GM18517 (cell line): ENCODE results near the gene PARK7.
A peak's percentile ranks its signal among the peaks of the same experiment; 100 is the strongest.

Experiments
- ATAC-seq: cut with Tn5 transposase; IDR thresholded peaks from one replicate; pipeline ENCODE4 v1.9.1; 2021; ENCODE audit warnings: mild to moderate bottlenecking, moderate library complexity; ENCODE audit not compliant: unreplicated experiment

Gene PARK7

DNA sequence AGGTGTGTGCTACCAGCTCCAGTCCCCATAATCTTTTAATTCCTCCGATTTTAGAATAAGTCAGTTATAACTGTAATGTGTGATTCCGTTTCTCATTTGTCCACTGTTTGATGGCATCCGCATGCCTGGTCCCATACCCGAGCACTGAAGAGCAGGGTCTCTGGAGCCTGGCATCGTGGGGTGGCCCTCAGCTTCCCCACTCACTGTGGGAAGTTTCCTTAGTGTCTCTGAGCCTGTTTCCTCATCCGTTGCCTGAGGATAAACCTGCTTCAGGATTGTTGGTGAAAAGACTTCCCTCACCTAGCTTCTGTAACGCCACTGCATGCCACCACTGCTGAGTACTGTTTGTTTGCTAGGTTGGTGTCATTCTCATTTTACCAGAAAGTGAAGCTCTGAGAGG, 19.5 kb downstream of the PARK7 start:
- no peak for ATAC-seq

DNA sequence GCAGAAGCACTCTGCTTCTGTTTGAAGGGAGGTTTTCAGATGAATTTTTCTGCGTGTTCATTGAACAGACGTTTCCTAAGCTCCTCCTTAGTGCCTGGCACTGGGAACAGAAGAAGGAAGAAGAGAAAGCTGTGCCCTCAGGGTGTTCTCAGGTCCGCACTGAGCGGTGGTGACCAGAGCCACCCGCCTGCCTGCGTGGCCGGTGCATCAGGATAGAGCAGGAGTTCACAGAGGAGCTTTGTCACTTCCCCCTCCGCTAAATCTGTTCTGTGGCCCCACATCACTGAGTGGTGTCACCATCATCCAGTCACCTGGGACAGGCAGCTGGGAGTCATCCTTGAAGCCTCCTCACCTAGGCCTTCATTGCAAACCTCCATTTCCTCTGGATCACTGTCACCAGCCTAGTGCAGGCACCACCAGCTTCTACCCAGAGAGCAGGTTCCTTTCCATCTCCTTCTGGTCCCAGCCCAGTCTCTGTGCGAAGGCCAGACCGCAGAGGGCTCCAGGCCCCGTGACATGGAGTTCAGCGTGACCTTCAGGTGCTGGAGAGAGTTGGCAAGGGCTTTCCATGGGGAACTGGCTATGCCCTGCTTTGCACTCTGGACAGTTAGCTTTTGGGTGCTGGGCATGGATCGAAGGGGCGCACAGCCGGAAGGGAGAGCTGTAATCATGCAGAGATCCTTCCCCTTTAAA, 21.7 kb downstream of the PARK7 start:
- ATAC-seq, result no peak

DNA sequence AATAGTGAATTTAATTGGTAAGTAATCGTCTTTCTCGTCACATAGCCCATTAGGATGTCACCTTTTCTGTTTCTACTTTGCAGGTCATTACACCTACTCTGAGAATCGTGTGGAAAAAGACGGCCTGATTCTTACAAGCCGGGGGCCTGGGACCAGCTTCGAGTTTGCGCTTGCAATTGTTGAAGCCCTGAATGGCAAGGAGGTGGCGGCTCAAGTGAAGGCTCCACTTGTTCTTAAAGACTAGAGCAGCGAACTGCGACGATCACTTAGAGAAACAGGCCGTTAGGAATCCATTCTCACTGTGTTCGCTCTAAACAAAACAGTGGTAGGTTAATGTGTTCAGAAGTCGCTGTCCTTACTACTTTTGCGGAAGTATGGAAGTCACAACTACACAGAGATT, 23.3 kb downstream of the PARK7 start:
- no peak for ATAC-seq

DNA sequence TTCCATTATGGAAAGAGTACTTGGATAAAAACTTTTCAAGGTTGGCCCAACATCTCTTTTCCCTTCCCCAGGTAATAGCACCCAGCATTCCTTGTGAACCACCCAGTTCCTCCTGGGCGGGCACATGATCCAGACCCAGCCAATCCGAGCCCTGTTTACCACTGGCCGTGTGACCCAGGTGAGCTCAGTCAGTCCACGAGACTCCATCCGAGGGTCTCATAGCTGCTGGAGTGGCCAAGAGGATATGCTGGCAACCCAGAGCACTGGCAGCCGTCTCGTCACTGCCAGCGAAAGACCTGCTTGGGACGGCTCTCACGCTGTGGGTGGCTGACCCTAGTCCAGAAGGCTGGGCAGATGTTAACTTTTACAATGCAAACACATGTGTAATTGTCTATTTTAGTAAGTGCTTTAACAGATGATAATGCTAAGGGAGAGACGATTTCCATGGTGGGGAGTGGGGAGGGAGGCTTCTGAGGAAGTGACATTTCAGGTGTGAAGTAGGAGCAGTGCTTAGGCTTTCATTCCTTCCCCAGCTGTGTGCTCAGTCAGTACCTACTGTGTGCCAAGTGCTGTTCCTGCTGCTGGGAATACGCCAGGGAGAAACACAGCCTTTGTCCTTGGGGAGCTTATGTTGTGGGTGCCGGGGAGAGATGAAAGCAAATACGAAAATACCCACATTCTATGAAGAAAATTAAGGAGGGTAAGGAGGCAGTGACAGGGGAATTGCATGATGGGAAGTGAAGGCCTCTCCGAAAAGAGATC, 24.5 kb downstream of the PARK7 start:
- ATAC-seq, result no peak

DNA sequence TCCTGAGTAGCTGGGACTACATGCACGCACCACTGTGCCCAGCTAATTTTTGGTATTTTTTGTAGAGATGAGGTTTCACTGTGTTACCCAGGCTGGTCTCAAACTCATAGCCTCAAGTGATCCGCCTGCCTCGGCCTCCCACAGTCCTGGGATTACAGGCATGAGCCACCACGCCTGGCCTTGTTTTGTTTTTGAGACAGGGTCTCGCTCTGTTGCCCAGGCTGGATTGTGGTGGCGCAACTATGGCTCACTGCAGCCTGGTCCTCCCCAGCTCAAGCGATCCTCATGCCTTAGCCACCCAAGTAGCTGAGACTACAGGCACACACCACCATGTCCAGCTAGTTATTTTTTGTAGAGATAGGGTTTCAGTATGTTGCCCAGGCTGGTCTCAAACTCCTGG, 26.0 kb downstream of the PARK7 start:
- no peak for ATAC-seq

DNA sequence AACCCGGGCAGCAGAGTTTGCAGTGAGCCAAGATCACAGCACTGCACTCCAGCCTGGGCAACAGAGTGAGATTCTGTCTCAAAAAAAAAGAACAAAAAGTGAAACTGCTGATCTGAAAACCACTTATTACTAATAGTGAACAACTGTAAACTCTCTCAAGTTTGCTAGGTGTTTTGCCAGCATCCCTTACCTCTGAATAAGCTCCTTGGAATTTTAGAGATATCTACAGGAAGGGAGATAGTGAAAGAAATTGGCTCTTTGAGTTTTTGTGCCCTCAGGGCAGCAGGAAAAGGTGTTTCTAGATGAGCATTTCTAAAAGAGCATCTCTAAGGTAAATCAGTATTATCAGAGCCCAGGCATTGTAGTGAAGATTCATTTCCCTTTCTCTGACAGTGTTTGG, 27.1 kb downstream of the PARK7 start:
- no peak for ATAC-seq

DNA sequence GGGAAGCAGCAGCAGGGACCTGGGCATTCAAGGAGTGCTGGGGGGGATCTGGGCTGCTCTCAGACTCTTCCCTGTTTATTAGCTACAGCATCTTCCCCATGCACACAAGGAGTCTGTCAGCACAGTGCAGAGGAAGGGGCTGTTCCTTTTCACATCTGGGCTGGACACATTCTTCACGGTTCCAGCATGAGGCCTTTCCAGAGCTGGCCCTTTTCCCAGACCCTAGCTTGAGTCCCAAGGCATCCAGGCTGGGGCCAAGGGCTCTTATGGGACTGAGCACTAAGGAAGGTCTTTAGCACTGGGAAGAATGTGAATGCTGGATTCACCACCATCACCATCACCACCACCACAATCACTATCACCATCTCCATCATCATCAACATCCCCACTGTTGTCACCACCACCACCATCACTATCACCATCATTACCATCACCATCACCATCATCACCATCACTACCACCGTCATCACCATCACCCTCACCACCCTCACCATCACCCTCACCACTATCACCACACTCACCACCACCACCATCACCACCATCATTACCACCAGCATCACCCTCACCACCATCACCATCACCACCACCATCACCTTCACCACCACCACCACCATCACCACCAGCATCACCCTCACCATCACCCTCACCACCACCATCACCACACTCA, 28.4 kb downstream of the PARK7 start:
- no peak for ATAC-seq

DNA sequence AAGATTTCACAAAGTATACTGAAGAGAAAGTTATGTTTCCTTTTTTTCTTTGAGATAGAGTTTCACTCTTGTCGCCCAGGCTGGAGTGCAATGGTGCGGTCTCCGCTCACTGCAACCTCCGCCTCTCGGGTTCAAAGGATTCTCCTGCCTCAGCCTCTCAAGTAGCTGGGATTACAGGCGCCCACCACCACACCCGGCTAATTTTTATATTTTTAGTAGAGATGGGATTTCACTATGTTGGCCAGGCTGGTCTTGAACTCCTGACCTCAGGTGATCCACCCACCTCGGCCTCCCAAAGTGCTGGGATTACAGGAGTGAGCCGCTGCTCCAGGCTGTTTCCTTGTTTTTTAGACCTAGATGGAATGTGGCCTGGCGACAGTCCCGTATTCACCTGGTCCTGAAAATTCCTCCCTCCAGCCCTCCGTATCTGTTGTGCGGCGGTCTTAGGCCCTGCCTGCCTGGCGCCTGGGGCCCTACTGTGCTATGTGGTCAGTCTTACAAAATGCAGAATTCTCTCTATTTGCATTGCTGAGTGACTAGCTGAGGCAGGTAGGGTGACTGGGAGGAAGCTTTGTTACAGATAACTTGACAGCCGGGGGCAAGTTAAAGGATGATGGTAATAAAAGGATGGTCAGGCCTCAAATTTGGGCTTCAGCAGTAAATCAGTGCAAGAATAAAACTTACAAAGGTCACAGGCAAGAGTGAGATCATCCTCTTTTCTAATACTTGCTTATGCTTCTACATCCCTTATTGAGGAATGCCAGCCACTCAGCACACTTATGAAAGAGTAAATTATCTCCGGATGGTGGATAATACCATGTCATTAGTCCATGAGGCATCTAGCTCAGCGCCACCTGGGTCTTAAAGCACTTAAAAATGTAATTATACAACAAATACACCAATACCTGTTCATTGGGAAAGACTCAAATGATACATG, 30.3 kb downstream of the PARK7 start:
- ATAC-seq, result no peak

DNA sequence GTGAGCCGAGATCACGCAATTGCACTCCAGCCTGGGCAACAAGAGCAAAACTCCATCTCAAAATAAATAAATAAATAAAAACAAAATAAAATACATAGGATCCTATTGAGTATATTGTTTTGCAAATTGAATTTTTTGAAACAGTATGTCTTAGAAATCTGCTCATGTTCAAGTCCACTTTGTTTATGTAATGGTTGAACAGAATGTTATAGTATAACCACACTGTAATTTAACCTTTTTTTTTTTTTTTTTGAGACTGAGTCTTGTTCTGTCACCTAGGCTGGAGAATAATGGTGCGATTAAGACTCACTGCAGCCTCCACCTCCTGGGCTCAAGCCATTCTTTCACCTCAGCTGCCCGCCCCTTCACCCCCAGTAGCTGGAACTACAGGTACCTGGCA, 31.4 kb downstream of the PARK7 start:
- ATAC-seq, result no peak

DNA sequence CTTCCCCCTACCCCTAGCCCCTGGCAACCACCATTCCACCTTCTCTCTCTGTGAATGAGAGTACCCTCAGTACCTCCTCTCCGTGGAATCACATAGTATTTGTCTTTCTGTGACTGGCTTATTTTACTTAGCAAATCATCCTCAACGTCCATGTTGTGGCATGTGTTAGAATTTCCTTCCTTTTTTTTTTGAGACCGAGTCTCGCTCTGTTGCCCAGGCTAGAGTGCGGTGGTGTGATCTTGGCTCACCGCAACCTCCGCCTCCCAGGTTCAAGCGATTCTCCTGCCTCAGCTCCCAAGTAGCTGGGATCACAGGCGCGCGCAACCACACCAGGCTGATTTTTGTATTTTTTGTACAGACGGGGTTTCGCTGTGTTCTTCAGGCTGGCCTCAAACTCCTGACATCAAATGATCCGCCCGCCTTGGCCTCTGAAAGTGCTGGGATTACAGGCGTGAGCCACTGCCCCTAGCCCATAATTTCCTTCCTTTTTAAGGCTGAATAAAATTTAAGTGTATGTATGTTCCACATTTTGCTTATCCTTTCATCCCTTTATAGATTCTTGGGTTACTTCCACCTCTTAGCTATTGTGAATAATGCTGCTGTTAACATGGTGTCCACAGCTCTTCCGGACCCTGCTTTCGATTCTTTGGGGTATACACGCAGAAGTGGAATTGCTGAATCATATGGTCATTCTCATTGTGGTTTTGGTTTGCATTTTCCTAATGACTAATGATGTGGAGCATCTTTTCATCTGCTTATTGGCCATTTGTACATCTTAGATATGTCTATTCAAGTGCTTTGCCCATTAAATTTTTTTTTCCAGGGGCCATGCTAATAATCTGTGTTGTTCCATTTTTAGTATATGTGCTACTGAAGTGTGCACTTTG, 32.3 kb downstream of the PARK7 start:
- peak; percentile 84 for ATAC-seq

DNA sequence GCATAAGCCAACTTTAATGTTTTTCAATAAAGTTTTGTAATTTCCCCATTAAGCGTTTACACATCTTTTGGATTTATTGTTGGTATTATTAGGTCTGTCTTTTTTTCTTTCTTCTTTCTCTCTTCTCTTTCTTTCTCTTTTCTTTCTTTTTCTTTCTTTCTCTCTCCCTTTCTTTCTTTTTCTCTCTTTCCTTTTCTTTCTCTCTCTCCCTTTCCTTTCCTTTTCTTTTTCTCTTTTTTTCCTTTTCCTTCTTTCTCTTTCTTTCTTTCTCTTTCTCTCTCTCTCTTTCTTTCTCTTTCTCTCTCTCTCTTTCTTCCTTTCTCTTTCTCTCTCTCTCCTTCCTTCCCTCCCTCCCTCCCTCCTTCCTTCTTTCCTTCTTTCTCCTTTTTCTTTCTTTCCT, 33.3 kb downstream of the PARK7 start:
- no peak for ATAC-seq

DNA sequence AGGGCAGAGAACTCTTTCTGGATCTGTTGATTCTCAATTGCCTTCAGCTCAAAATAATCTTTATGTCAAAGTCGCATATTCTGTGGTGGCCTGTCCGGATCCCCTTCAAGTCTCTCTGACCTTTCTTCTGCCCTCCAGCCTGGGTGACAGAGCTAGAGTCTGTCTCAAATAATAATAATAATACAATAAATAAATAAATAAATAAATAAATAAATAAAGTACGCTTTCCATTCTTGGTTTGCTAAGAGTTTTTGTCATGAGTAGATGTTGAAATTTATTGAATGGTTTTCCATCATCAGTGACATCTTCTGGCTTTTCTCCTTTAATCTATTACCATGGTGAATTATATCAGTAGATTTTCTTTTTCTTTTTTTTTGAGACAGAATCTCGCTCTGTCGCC, 33.9 kb downstream of the PARK7 start:
- ATAC-seq, result no peak

DNA sequence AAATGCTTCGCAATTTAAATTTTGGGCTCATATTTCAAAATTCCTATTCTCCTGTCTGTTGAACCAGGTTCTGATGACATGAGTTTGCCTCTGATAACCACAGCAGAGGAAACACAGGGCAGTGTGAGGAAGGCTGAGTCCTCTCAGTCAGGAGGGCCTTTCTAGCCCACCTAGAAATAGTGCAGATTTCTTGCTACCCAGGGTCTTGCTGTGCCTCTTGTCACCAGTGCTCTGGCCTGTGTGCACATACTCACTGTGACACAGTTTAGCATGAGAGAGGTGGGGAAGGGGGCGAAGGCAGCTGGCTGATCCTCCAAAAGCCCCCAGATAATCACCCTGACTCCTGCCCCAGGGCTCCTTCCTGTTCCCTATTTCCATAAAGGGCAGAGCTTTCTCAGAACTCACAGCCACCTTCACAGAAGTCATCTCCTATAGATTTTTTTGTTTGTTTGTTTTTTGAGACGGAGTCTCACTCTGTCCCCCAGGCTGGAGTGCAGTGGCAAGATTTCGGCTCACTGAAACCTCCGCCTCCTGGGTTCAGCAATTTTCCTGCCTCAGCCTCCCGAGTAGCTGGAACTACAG, 40.9 kb downstream of the PARK7 start:
- no peak for ATAC-seq

DNA sequence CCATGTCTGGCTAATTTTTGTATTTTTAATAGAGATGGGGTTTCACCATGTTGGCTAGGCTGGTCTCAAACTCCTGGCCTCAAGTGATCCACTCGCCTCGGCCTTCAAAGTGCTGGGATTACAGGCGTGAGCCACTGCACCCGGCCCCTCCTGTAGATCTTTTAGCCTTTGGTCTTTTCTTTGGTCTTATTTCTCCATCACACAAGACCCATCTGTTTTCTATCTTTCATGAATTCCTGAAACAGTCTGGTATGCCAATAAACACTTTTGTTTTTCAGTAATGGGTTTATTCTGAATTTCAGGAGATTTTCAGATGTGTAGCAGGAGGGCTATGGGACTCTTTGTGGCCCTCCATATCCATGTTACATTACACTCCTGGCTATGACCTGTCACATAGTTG, 41.4 kb downstream of the PARK7 start:
- ATAC-seq, result no peak

DNA sequence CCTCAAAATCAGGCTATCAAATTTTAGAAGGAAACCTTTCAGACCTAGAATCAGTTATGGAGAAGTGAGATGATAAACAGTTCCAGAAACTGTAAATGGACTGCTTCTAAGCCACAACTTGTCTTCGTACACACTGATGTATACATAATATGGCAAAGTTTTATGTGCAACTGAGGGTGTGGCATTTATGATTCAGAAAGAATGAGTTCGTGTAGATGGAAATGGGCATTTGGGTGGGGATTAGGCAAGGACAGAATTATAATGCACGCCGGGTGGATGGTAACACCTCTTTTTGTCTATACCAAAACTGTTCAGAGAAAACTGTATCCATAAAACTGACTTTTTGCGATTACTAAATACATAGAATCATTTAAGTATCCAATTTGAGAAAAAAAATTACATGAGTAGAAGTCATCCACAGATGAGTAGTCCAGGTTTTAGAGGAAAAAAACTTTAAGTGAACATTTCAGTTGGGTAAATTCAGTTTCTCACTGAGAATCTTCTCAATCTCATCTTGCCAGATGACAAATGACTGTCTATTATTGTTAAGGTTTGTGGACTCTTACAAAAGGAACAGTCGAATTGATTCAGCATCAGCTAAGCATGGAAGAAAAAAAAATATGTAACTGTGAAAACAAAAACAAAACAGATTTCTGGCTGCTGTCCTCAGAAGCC, 42.1 kb downstream of the PARK7 start:
- no peak for ATAC-seq

DNA sequence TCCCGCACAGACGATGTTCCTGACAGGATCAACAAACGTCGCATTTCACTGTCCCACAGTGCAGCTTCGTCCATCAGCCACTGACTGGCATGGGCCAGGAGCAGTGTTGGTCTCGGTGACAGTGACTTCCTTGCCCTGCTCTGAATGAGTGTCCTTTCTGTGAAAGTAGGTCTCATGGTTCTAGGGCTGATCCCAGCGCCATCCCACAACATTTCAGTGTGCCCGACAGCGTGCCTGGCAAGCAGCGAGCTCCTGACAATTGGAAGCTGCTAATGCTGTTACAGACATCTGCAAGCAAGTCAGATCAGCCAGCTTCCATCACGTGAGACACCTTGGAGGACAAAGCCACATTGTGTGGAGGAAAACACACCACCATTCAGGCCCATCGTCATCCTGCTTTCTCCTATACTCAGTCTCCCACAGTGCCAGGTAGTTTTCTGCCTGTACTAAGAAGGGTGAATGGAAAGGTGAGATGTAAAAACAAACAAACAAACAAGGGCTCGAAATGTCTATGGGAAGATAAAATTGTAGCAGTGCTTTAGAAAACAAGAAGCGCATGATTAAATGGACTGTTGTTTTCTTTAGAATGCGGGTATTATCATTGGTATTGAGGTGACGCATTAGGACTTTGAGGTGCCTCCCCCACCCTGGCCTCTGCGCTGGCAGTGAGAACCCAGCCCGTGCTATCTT, 42.7 kb downstream of the PARK7 start:
- ATAC-seq, result no peak

DNA sequence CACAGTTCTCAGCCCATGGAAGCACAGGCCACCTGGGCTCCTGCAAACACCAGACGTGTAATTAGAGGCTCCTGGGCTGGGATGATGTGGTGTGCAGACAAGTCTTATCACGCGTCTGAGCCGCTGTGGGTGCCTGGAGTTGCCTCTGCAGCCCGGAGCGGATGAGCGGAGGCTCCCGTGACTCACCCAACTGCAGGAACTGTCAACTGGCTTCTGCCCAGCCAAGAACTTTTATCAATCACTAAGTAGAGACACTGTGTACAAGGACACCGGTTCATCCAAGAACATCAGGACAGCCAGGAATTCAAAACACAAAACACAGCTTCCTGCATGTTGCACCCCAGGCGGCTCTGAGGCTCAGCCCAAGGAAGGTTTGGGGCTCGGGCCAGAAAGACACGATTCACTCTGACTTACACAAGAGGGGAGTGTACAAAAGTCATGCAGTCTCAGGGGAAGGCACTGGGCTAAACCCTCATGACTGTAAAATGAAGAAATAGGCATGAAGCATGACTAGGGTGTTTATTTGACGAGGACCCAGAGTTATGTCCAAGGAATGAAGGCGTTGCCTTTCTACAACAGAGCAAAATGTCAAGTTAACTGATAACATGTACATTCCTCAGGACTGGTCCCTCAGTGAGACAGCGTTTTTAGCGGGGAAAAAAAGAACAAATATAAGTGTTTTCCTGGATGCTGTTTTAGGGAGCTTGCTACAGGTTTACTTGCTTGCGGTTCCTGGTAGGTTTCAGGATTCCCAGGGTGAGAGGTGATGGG, 43.5 kb downstream of the PARK7 start:
- no peak for ATAC-seq
